HG02852 (cell line): Measurements from ENCODE around the gene UBASH3B.
A peak's percentile ranks its signal among the peaks of the same experiment; 100 is the strongest.
"Not testable (repeated sequence)": the region's sequence is repeated elsewhere in the genome, so short reads cannot be mapped to it uniquely, and the experiment has no call there.

ENCODE experiments used
- ATAC-seq: cut with Tn5 transposase; IDR thresholded peaks from one replicate; pipeline ENCODE4 v1.9.1; 2021; ENCODE audit warnings: mild to moderate bottlenecking, moderate library complexity; ENCODE audit not compliant: unreplicated experiment

UBASH3B gene

GRCh38 chr11:122729139-122729538 lies 73.6 kb downstream of the UBASH3B start:
- no peak for ATAC-seq

- ATAC-seq, result not testable (repeated sequence)
Observed at GRCh38 chr11:122730694-122731093, 75.2 kb downstream of the UBASH3B start.

GRCh38 chr11:122731500-122731913 lies 76.0 kb downstream of the UBASH3B start:
- ATAC-seq, result no peak

- no peak for ATAC-seq
Observed at GRCh38 chr11:122732342-122733315, 77.1 kb downstream of the UBASH3B start.

GRCh38 chr11:122733318-122733717 lies 77.8 kb downstream of the UBASH3B start:
- ATAC-seq, result no peak

GRCh38 chr11:122734848-122735496 lies 79.5 kb downstream of the UBASH3B start:
- no peak for ATAC-seq

- ATAC-seq, result no peak
Observed at GRCh38 chr11:122737951-122738693, 82.6 kb downstream of the UBASH3B start.

- no peak for ATAC-seq
Observed at GRCh38 chr11:122741613-122742300, 86.2 kb downstream of the UBASH3B start.

GRCh38 chr11:122742301-122743018 lies 86.9 kb downstream of the UBASH3B start:
- no peak for ATAC-seq

- no peak for ATAC-seq
Observed at GRCh38 chr11:122743097-122743741, 87.7 kb downstream of the UBASH3B start.

GRCh38 chr11:122743949-122744348 lies 88.4 kb downstream of the UBASH3B start:
- peak; percentile 49 for ATAC-seq

- no peak for ATAC-seq
Observed at GRCh38 chr11:122744357-122744756, 88.8 kb downstream of the UBASH3B start.

GRCh38 chr11:122745111-122745510 lies 89.6 kb downstream of the UBASH3B start:
- no peak for ATAC-seq

- ATAC-seq, result peak; percentile 67
Observed at GRCh38 chr11:122746050-122746478, 90.5 kb downstream of the UBASH3B start.

GRCh38 chr11:122746611-122747244 lies 91.2 kb downstream of the UBASH3B start:
- no peak for ATAC-seq

- ATAC-seq, result no peak
Observed at GRCh38 chr11:122747351-122747781, 91.8 kb downstream of the UBASH3B start.

- ATAC-seq, result peak; percentile 83
Observed at GRCh38 chr11:122749005-122749687, 93.6 kb downstream of the UBASH3B start.

GRCh38 chr11:122750049-122750448 lies 94.5 kb downstream of the UBASH3B start:
- no peak for ATAC-seq
